Neural progenitor cell (in vitro differentiated cells): Measurements from ENCODE around the gene ARHGAP22. TPM values are rescaled to one million over a fixed set of nuclear protein-coding genes. Genes with fewer than 3 reads are reported as not detected.

Experiments used
- DNase-seq: peaks from one replicate; pipeline ENCODE4 v3.0.0-alpha.2; 2016; ENCODE audit warnings: low spot score
- H2AFZ ChIP-seq: fragments of 200-600 bp; sonication (generic); replicated peaks from 2 replicates; pipeline ENCODE4 v1.6.1; 2016; ENCODE audit warnings: antibody characterized with exemption
- H3F3A ChIP-seq: fragments of 200-600 bp; sonication (generic); 2 replicates; pipeline ENCODE4 v1.6.1; 2016; ENCODE audit warnings: antibody characterized with exemption, low read depth
- H3K27ac ChIP-seq: fragments of 200-600 bp; sonication (generic); 2 replicates; pipeline ENCODE4 v1.5.1; 2016; ENCODE audit warnings: mild to moderate bottlenecking
- H3K27me3 ChIP-seq: fragments of 200-600 bp; sonication (generic); 2 replicates; pipeline ENCODE4 v1.6.1; 2016; ENCODE audit warnings: mild to moderate bottlenecking, moderate library complexity
- H3K36me3 ChIP-seq: fragments of 200-600 bp; sonication (generic); 2 replicates; pipeline ENCODE4 v1.5.1; 2016
- H3K4me1 ChIP-seq: fragments of 200-600 bp; sonication (generic); 2 replicates; pipeline ENCODE4 v1.6.1; 2016; ENCODE audit warnings: mixed run types
- H3K4me2 ChIP-seq: fragments of 200-600 bp; sonication (generic); 2 replicates; pipeline ENCODE4 v1.6.1; 2016
- H3K4me3 ChIP-seq: fragments of 200-600 bp; sonication (generic); 2 replicates; pipeline ENCODE4 v1.5.1; 2016
- H3K79me2 ChIP-seq: fragments of 200-600 bp; sonication (generic); 2 replicates; pipeline ENCODE4 v1.6.1; 2016; ENCODE audit warnings: low read depth
- H3K9ac ChIP-seq: fragments of 200-600 bp; sonication (generic); 2 replicates; pipeline ENCODE4 v1.6.1; 2016
- H3K9me3 ChIP-seq: fragments of 200-600 bp; sonication (generic); 2 replicates; pipeline ENCODE4 v1.5.1; 2016; ENCODE audit warnings: low read depth
- H4K20me1 ChIP-seq: fragments of 200-600 bp; sonication (generic); 2 replicates; pipeline ENCODE4 v1.6.1; 2016; ENCODE audit warnings: low read depth
- H3K27ac Mint-ChIP-seq: 3 replicates; pipeline ENCODE4 v1.8.0; 2021; ENCODE audit warnings: mixed read lengths
- H3K27me3 Mint-ChIP-seq: 2 replicates; pipeline ENCODE4 v1.8.0; 2022; ENCODE audit warnings: low read depth, mild to moderate bottlenecking, inconsistent platforms, moderate library complexity, mixed read lengths; ENCODE audit not compliant: insufficient read depth
- H3K36me3 Mint-ChIP-seq: 3 replicates; pipeline ENCODE4 v1.8.0; 2021; ENCODE audit warnings: mixed read lengths
- H3K4me1 Mint-ChIP-seq: 3 replicates; pipeline ENCODE4 v1.8.0; 2021; ENCODE audit warnings: mixed read lengths
- H3K4me3 Mint-ChIP-seq: 3 replicates; pipeline ENCODE4 v1.8.0; 2021; ENCODE audit warnings: mild to moderate bottlenecking, moderate library complexity, mixed read lengths
- H3K9me3 Mint-ChIP-seq: 3 replicates; pipeline ENCODE4 v1.8.0; 2020; ENCODE audit warnings: mixed read lengths
- CTCF ChIP-seq: fragments of 200-600 bp; sonication (generic); IDR thresholded peaks from 2 replicates; pipeline ENCODE4 v1.5.1; 2017; ENCODE audit warnings: antibody characterized with exemption, mild to moderate bottlenecking
- EZH2 ChIP-seq: fragments of 200-600 bp; sonication (generic); IDR thresholded peaks from 2 replicates; pipeline ENCODE4 v1.6.1; 2017; ENCODE audit warnings: antibody characterized with exemption, mild to moderate bottlenecking, moderate library complexity
- EZH2phosphoT487 ChIP-seq: fragments of 200-600 bp; sonication (generic); IDR thresholded peaks from 2 replicates; pipeline ENCODE4 v1.6.1; 2017; ENCODE audit warnings: antibody characterized with exemption
- total RNA-seq: library from RNA; depleted of rRNA; stranded (reverse); fragments of >200 nt; gene quantifications from 2 replicates; pipeline ENCODE4 v1.2.3, GENCODE V29; 2015; ENCODE audit warnings: low replicate concordance

ARHGAP22 gene
- total RNA-seq, 1 donor from 2014 or later: 1.7 TPM

GRCh38 chr10:48536156-48536500 is 68.7 kb downstream of the ARHGAP22 start:
- Histone ChIP-seq H3K79me2 (no peaks in the 10 kb centered on the region), H3K27me3 (no peaks in the 10 kb centered on the region), H3K36me3 (no peaks in the 10 kb centered on the region), H3K4me1 (no peaks in the 10 kb centered on the region), H3K9me3 (no peaks in the 10 kb centered on the region), H3F3A (no peaks in the 10 kb centered on the region), H3K4me2 (no peak overlapping the region), H2AFZ (no peak overlapping the region), H3K27ac (no peak overlapping the region), H4K20me1 (no peaks in the 10 kb centered on the region), H3K4me3 (no peak overlapping the region), H3K9ac (no peak overlapping the region)
- H3K27me3 Mint-ChIP-seq: peaks cover 3% of the 10 kb centered on the region
- H3K9me3 Mint-ChIP-seq: no peaks in the 10 kb centered on the region
- H3K4me1 Mint-ChIP-seq: peaks cover 17% of the 10 kb centered on the region
- DNase-seq: no peak
- no peaks in the 10 kb centered on the region for H3K36me3 Mint-ChIP-seq
- TF ChIP-seq EZH2phosphoT487 (no peak), EZH2 (no peak), CTCF (no peak)
- H3K27ac Mint-ChIP-seq: no peak overlapping the region
- H3K4me3 Mint-ChIP-seq: no peak overlapping the region

GRCh38 chr10:48535416-48536155 is 69.3 kb downstream of the ARHGAP22 start:
- Histone ChIP-seq H3K27me3 (no peaks in the 10 kb centered on the region), H3F3A (no peaks in the 10 kb centered on the region), H3K9ac (no peak overlapping the region), H3K4me1 (no peaks in the 10 kb centered on the region), H3K4me3 (no peak overlapping the region), H3K79me2 (no peaks in the 10 kb centered on the region), H3K27ac (no peak overlapping the region), H3K36me3 (no peaks in the 10 kb centered on the region), H2AFZ (no peak overlapping the region), H4K20me1 (no peaks in the 10 kb centered on the region), H3K4me2 (no peak overlapping the region), H3K9me3 (no peaks in the 10 kb centered on the region)
- TF ChIP-seq EZH2: no peak
- peak; percentile 15 for TF ChIP-seq CTCF
- H3K4me1 Mint-ChIP-seq: peaks cover 15% of the 10 kb centered on the region
- H3K27ac Mint-ChIP-seq: no peak overlapping the region
- no peak for DNase-seq
- peaks cover 3% of the 10 kb centered on the region for H3K27me3 Mint-ChIP-seq
- H3K36me3 Mint-ChIP-seq: no peaks in the 10 kb centered on the region
- no peaks in the 10 kb centered on the region for H3K9me3 Mint-ChIP-seq
- no peak overlapping the region for H3K4me3 Mint-ChIP-seq

- Histone ChIP-seq H3K4me2 (no peak overlapping the region), H2AFZ (no peak overlapping the region), H4K20me1 (no peaks in the 10 kb centered on the region), H3K4me1 (no peaks in the 10 kb centered on the region), H3K27me3 (no peaks in the 10 kb centered on the region), H3K27ac (no peak overlapping the region), H3K9me3 (no peaks in the 10 kb centered on the region), H3F3A (no peaks in the 10 kb centered on the region), H3K36me3 (no peaks in the 10 kb centered on the region), H3K79me2 (no peaks in the 10 kb centered on the region), H3K9ac (no peak overlapping the region), H3K4me3 (no peak overlapping the region)
- Mint-ChIP-seq H3K4me1 (peaks cover 15% of the 10 kb centered on the region), H3K27me3 (peaks cover 10% of the 10 kb centered on the region), H3K9me3 (peaks cover 2% of the 10 kb centered on the region), H3K27ac (no peak overlapping the region), H3K36me3 (no peaks in the 10 kb centered on the region), H3K4me3 (no peak overlapping the region)
- TF ChIP-seq EZH2: no peak
- no peak for TF ChIP-seq EZH2phosphoT487
- no peak for TF ChIP-seq CTCF
- no peak for DNase-seq
Measured at GRCh38 chr10:48533951-48534720, 70.7 kb downstream of the ARHGAP22 start.
